NT2/D1 (cell line): ENCODE data around the gene CYFIP2.

ENCODE experiments used
- SUZ12 ChIP-seq: IDR thresholded peaks from 2 replicates; pipeline ENCODE4 v1.6.1; 2011; ENCODE audit not compliant: insufficient read length, insufficient read depth; ENCODE audit errors: extremely low read depth
- YY1 ChIP-seq: IDR thresholded peaks from 2 replicates; pipeline ENCODE4 v1.6.1; 2011; ENCODE audit not compliant: insufficient read length, insufficient read depth
- ZNF274 ChIP-seq: IDR thresholded peaks from 2 replicates; pipeline ENCODE4 v1.6.1; 2011; ENCODE audit warnings: mild to moderate bottlenecking, low read depth, low read length

DNA sequence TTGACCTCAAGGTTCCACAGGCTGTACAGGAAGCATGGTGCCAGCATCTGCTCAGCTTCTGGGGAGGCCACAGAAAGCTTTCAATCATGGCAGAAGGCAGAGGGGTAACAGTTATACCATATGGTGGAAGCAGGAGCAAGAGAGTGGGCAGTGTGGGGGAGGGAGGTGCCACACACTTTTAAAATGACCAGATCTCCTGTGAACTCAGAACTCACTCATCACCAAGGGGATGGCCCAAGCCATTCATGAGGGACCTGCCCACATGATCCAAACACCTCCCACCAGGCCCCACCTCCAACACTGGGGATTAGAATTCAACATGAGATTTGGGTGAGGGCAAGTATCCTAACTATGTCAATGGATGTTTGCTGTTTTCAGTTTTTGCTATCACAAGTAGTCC lies 16.2 kb downstream of the CYFIP2 start:
- no peak for TF ChIP-seq ZNF274
- no peak for TF ChIP-seq YY1
- no peak for TF ChIP-seq SUZ12
